ENCODE results near the gene TPRX1. TPM values are rescaled to one million over a fixed set of nuclear protein-coding genes. Genes with fewer than 3 reads are reported as not detected.

The TPRX1 gene
- total and polyA plus RNA-seq, 2 donors (not counting 1 experiment from before 2014, with no cell fraction given): not detected

DNA sequence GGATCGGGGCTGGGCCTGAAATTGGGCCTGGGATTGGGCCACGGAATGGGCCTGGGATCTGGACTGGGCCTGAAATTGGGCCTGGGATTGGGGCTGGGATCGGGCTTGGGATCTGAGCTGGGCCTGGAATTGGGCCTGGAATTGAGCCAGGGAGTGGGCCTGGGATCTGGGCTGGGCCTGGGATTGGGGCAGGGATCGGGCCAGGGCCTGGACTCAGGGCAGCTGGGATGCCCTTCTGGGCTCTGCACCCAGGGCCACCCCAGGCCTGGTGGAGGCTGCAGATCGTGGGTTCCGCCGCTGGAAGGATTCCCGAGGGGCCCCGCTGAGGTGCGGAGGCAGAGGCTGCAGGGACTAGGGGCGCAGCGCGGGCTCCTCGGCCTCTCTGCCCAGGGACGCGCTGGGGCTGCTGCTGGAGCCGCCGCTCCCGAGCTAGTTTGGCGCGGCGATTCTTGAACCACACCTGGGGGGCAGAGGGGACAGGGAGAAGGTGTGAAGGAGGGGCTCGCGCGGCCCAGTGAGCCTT is 1.8 kb downstream of the TPRX1 start:
- Mint-ChIP-seq H3K27ac (no peak overlapping the region), H3K4me3 (no peak overlapping the region), H3K27me3 (peaks cover 11% of the 10 kb centered on the region), H3K9me3 (ENCODE audit: insufficient read depth) (peaks cover 3% of the 10 kb centered on the region), H3K4me1 (no peaks in the 10 kb centered on the region)
- CTCF ChIA-PET: no interaction called here
- intact Hi-C loops (cut with micrococcal nuclease): no loop called here
- no peak for TF ChIP-seq EZH2 (IDR thresholded peaks at IDR 0.05; ENCODE audit: borderline replicate concordance, insufficient read depth, low read depth, low read length, poor library complexity, severe bottlenecking)
- TF ChIP-seq, protein P1, sequence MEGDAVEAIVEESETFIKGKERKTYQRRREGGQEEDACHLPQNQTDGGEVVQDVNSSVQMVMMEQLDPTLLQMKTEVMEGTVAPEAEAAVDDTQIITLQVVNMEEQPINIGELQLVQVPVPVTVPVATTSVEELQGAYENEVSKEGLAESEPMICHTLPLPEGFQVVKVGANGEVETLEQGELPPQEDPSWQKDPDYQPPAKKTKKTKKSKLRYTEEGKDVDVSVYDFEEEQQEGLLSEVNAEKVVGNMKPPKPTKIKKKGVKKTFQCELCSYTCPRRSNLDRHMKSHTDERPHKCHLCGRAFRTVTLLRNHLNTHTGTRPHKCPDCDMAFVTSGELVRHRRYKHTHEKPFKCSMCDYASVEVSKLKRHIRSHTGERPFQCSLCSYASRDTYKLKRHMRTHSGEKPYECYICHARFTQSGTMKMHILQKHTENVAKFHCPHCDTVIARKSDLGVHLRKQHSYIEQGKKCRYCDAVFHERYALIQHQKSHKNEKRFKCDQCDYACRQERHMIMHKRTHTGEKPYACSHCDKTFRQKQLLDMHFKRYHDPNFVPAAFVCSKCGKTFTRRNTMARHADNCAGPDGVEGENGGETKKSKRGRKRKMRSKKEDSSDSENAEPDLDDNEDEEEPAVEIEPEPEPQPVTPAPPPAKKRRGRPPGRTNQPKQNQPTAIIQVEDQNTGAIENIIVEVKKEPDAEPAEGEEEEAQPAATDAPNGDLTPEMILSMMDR (IDR thresholded peaks at IDR 0.05): no peak
- no peak overlapping the region for H3K9ac ChIP-seq (ENCODE audit: low read length)
- 96% methylated on average over 15 of the region's 25 CpGs for WGBS (ENCODE audit: insufficient coverage)
- no peak overlapping the region for H2AFZ ChIP-seq (ENCODE audit: insufficient read depth, low read depth, low read length, poor library complexity, severe bottlenecking)
- H3K4me2 ChIP-seq (replicated peaks; ENCODE audit: low read depth, low read length, poor library complexity, severe bottlenecking): no peak overlapping the region
- H3K4me3 ChIP-seq (ENCODE audit: control extremely low read depth in 1 of 5, extremely low read depth in 1 of 5, insufficient read depth in 1 of 5, low read depth in 2 of 5, low read length in 4 of 5): no peak overlapping the region
- no peak overlapping the region for H3K27ac ChIP-seq (ENCODE audit: low read length in 2 of 2)
- no peak for ATAC-seq (ENCODE audit: low read depth)
- H3K4me1 ChIP-seq (ENCODE audit: control insufficient read depth in 2 of 2, insufficient read depth in 2 of 2, low read length in 2 of 2): no peaks in the 10 kb centered on the region
- no peaks in the 10 kb centered on the region for H3K79me2 ChIP-seq (ENCODE audit: control insufficient read depth, insufficient read depth, low read length)
- peaks cover 0 to 5% (median 0%) of the 10 kb centered on the region in 4 experiments for H3K27me3 ChIP-seq (replicated peaks in 1 of 4; ENCODE audit: control extremely low read depth in 1 of 4, control insufficient read depth in 3 of 4, insufficient read depth in 4 of 4, low read length in 3 of 4)
- POLR2A ChIA-PET: no interaction called here
- H4K20me1 ChIP-seq (ENCODE audit: control insufficient read depth, insufficient read depth, low read length, poor library complexity, severe bottlenecking): no peaks in the 10 kb centered on the region
- peaks cover 0 to 6% (median 0%) of the 10 kb centered on the region in 3 donors for H3K9me3 ChIP-seq (ENCODE audit: control extremely low read depth in 1 of 3, control insufficient read depth in 2 of 3, insufficient read depth in 1 of 3, low read length in 2 of 3)
- no peaks in the 10 kb centered on the region for H3K36me3 ChIP-seq (replicated peaks in 1 of 2; ENCODE audit: control extremely low read depth in 1 of 2, control insufficient read depth in 1 of 2, extremely low read depth in 1 of 2, insufficient read depth in 2 of 2, low read length in 1 of 2)
- DNase-seq: no peak

DNA sequence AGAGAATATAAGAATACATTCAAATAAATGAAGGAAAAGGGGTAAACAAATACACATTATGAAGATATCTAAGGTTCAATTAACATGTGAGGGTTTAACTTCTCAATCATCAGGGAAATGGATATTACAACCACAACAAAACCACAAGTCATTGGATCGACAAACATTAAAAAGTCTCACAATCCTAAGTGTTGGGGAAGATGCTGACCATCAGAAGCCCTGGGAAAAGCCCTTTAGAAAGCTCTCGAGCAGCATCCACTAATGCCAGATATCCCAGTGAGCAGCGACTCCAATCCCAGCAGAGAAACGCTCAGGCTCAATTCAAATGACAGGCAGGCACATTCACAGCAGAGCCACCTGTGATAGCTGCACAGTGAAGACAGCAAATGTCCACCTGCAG is 3.1 kb downstream of the TPRX1 start:
- no peaks in the 10 kb centered on the region for H3K4me1 ChIP-seq (ENCODE audit: control insufficient read depth in 2 of 2, insufficient read depth in 2 of 2, low read length in 2 of 2)
- H2AFZ ChIP-seq (ENCODE audit: insufficient read depth, low read depth, low read length, poor library complexity, severe bottlenecking): no peak overlapping the region
- Mint-ChIP-seq H3K4me1 (no peaks in the 10 kb centered on the region), H3K9me3 (ENCODE audit: insufficient read depth) (peaks cover 3% of the 10 kb centered on the region), H3K27ac (no peak overlapping the region), H3K4me3 (no peak overlapping the region), H3K27me3 (peaks cover 11% of the 10 kb centered on the region)
- no peak for TF ChIP-seq EZH2 (IDR thresholded peaks at IDR 0.05; ENCODE audit: borderline replicate concordance, insufficient read depth, low read depth, low read length, poor library complexity, severe bottlenecking)
- TF ChIP-seq, protein P1 (IDR thresholded peaks at IDR 0.05): no peak
- H3K4me3 ChIP-seq (ENCODE audit: control extremely low read depth in 1 of 5, extremely low read depth in 1 of 5, insufficient read depth in 1 of 5, low read depth in 2 of 5, low read length in 4 of 5): no peak overlapping the region
- intact Hi-C loops (cut with micrococcal nuclease): no loop called here
- H3K9me3 ChIP-seq (ENCODE audit: control extremely low read depth in 1 of 3, control insufficient read depth in 2 of 3, insufficient read depth in 1 of 3, low read length in 2 of 3): peaks cover 0 to 6% (median 0%) of the 10 kb centered on the region in 3 donors
- H3K79me2 ChIP-seq (ENCODE audit: control insufficient read depth, insufficient read depth, low read length): no peaks in the 10 kb centered on the region
- DNase-seq: no peak
- H3K4me2 ChIP-seq (replicated peaks; ENCODE audit: low read depth, low read length, poor library complexity, severe bottlenecking): no peak overlapping the region
- H4K20me1 ChIP-seq (ENCODE audit: control insufficient read depth, insufficient read depth, low read length, poor library complexity, severe bottlenecking): no peaks in the 10 kb centered on the region
- POLR2A ChIA-PET: no interaction called here
- no peaks in the 10 kb centered on the region for H3K36me3 ChIP-seq (replicated peaks in 1 of 2; ENCODE audit: control extremely low read depth in 1 of 2, control insufficient read depth in 1 of 2, extremely low read depth in 1 of 2, insufficient read depth in 2 of 2, low read length in 1 of 2)
- CTCF ChIA-PET: interaction anchor here (1.3 kb wide), 1 partner anchor 9 kb away, joined by 3 read pairs; no protein-coding TSS in a partner anchor
- H3K27me3 ChIP-seq (replicated peaks in 1 of 4; ENCODE audit: control extremely low read depth in 1 of 4, control insufficient read depth in 3 of 4, insufficient read depth in 4 of 4, low read length in 3 of 4): peaks cover 0 to 5% (median 0%) of the 10 kb centered on the region in 4 experiments
- no peak overlapping the region for H3K9ac ChIP-seq (ENCODE audit: low read length)
- no CpG with 5 or more reads among the region's 4 CpGs for whole genome bisulfite sequencing (ENCODE audit: insufficient coverage)
- no peak for ATAC-seq (ENCODE audit: low read depth)
- no peak overlapping the region for H3K27ac ChIP-seq (ENCODE audit: low read length in 2 of 2)

Data from B cell (primary cell).